Measurements from ENCODE around the gene ZNF439.
"Not testable (repeated sequence)": the region's sequence is repeated elsewhere in the genome, so short reads cannot be mapped to it uniquely, and the experiment has no call there.

GRCh38 chr19:11850289-11850688 is 1.8 kb downstream of the ZNF439 start:
- not testable (repeated sequence) for TF ChIP-seq EP300, CTCF, POLR2AphosphoS5, POLR2A (IDR thresholded peaks at IDR 0.05)

Data from upper lobe of left lung (tissue), 4 donors.